Ramos (cell line): ENCODE measurements around the gene OR10A6.

Experiments
- in situ Hi-C: fragments of 300-500 bp; cut with MboI; formaldehyde crosslinking; loops from one replicate; pipeline ENCODE4 v1.14.3; 2022; ENCODE audit warnings: low sequenced_read_pairs; ENCODE audit not compliant: unreplicated experiment

OR10A6 gene, protein sequence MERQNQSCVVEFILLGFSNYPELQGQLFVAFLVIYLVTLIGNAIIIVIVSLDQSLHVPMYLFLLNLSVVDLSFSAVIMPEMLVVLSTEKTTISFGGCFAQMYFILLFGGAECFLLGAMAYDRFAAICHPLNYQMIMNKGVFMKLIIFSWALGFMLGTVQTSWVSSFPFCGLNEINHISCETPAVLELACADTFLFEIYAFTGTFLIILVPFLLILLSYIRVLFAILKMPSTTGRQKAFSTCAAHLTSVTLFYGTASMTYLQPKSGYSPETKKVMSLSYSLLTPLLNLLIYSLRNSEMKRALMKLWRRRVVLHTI

GRCh38 chr11:7931168-7931567, at the start of gene OR10A6:
Gene OR10A6, minus strand, starts transcription at chr11:7931268. Its CDS starts 2,606 bp downstream, at chr11:7928662.
- in situ Hi-C loops = no loop called here

DNA sequence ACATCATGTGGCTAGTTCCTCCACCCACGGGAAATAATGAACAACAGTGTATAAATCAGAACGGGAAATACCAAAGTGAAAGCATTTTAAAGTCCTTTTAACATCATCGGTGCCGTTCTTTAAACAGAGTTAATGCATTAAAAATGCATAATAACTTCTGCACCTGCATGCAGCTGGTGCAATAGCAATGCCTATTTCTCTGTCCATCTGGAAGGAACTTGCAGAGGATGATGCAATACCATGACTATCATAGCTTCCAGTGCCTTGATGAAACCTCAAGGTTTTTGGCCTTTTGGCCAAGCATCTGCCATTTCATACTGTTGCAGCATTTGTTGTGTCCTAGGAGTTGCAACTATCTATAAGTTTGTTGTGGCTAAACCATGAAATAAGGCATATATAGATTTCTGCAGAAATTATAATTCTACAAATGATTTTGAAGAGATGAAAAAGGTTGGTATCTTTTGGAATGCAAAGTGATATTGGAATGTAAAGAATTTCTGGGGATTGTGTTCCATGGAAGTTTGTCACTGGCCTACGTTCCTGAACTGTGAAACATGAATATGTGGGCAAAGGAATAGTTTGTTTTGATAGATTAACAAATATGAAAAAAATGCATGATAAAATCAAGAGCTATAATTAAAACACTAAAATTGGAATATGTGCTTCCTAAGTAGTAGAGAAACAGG, 46.3 kb upstream of the OR10A6 start:
- in situ Hi-C loops = no loop called here

DNA sequence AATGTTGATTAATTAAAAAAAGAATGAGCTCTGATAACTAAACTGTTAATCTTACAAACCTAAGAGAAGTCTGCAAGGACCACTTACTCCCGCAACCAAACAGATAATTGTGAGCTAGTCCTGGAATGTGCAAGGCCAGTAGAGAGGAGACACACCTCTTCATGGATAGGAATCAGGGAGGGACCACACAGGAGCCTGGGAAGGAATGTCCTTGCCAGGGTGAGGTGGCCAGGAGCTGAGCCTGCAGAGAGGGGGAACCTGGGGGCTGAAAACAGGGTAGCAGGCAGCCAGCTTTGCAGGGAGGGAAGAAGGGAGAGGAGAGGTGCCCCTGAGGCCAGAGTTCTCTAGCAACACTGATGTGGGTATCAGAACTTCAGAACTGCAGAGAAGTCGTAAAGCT, 43.6 kb upstream of the OR10A6 start:
- in situ Hi-C loops = no loop called here

GRCh38 chr11:7973011-7973410, 41.9 kb upstream of the OR10A6 start:
- in situ Hi-C loops = no loop called here

DNA sequence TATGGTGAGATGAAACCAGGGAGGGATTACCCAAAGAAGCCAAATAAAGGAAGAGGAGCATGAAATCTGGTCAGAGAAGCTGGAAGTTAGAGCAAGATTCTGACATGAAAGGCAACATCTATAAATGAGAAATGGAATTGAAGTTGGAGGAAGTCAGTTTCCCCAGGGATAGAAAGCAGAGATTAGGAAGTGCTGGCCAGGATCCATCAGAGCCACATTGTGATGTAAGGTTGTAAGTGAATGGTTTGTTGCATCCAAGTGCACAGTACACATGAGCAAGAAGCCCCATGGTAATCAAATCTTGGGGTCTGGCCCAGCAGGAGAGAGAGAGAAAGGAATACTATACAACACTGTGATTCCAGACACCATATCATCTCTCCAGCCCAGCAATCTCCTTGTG, 40.8 kb upstream of the OR10A6 start:
- in situ Hi-C loops = no loop called here

DNA sequence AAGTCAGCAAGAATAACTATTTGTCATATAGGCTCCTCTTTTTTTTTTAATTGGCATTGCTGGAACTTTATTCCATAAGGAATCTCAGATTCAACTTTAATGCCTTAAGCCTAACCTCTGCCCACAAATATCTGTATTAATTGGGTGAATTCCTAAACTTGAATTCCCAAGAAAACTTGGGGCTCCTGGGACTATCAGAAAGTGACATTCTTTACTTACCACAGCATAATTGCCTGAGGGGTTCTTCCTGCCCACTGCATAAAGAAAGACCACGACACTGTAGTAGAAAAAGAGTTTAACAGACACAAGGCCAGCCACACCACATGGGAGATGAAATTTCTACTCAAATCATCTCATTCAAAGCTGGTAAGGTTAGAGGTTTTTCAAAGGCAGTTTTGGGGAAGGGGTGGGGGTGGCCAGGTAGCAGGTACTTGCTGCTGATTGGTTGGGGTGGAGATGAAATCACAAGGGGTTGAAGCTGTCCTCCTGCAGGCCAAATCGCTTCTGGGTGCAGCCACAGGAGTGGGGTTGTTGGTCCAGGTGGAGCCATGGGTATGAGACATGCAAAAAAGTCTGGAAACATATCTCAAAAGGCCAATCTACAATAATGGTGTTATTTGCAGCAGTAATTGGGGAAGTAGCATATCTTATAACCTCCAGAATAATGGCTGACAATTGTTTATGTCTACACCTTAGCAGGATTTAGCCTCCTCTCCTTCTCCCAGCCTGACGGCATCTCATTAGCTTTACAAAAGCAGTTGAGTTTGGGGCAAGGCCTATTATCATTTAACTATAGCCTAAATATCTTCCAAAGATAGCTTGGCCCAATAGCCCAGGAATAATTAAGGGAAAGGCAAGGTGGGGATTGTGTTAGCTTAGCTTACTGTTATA, 38.9 kb upstream of the OR10A6 start:
- in situ Hi-C loops = no loop called here

DNA sequence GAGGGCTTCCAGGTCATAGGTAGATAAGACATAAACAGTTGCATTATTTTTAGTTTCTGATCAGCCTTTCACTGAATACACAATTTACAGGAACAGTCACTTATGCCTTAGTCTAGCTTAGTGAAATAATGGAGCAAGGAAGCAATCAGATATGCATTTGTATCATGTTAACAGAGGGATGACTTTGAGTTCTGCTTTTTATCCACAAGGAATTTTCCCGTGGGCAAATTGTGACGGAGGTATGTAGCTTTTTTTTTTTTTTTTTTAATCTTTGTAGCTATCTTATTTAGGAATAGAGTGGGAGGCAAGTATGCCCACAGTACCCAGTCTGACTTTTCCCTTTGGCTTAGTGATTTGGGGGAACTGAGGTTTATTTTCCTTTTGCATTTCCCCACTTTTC, 37.6 kb upstream of the OR10A6 start:
- in situ Hi-C loops = no loop called here

DNA sequence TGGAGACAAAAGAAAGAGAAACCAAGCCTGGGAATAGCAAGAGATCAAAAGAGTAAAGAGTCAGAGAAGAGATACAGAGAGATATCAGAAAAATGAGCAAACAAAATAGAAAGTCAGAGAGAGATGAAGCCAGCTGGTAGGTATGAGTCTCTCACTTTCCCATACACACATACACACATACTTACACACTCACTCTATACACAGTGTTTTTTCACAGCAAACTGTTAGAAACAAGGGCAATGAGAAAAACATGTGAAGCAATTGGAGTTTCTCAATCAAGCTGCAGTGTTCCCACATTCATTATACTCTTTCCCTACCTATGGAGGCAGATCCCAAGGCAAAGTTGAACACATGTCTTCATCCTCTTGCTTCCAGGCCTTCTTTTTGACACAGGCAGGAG, 36.8 kb upstream of the OR10A6 start:
- in situ Hi-C loops = no loop called here

GRCh38 chr11:7967097-7967496, 36.0 kb upstream of the OR10A6 start:
- in situ Hi-C loops = no loop called here

DNA sequence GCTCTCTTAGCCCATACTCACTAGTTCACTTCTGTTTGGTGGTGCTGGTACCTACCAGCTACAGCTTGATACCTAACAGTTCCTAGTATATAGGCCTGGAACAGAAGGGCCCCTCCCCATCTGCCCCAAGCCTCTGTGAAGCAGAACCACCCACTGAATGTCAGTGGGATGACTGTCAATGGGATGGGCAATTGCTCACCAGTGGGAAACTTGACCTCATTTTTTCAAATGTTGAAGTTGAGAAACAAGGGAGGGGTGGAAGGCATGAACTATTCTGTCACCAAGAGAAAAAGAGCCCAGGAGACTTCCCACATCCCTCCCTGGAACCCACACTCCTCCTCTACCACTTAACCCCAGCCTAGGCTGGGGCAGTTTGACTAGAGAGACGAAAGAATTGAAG, 34.3 kb upstream of the OR10A6 start, which contains the start of gene NLRP10:
Gene NLRP10, minus strand, starts transcription at position 62 of the 400 bp plus-strand sequence. CDS start 1,952 bp downstream, outside the sequence.
- in situ Hi-C loops = no loop called here

GRCh38 chr11:7964873-7965272, 33.8 kb upstream of the OR10A6 start:
- in situ Hi-C loops = no loop called here

DNA sequence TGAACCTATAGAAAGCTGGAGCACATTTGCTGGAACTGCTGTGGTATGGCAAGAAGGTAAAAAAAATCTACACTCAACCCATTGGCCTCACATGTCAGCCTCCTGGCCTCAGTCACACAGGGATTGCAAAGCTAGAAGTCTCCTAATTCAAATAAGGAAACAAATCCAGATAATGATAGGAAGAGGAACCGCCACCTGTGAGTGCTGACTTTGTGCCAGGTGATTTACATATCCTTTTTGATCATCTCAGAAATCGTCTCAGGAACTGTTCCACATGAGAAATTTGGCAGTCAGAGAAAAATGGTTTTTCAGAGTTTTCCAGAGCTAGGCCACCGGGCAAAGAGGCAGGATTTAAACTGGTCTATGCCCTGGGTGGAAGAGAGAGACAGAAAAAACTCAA, 33.2 kb upstream of the OR10A6 start:
- in situ Hi-C loops = no loop called here

DNA sequence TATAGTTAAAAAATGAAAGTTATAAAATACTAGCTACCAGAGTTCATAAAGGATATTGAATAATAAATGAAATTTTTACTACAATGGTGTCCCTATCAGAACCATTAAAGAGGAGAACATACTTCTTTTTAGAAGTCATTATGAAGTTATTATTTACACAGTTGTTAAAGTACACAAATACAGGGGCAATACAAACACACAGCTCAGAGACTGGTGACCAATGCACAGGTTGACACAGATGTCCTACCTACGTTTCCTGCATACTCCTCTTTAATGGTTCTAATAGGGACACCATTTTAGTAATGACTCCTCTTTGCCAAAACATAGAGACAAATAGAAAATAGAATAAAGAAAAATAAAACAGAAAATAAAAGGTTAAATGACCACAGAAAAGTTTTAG, 24.1 kb upstream of the OR10A6 start:
- in situ Hi-C loops = no loop called here

DNA sequence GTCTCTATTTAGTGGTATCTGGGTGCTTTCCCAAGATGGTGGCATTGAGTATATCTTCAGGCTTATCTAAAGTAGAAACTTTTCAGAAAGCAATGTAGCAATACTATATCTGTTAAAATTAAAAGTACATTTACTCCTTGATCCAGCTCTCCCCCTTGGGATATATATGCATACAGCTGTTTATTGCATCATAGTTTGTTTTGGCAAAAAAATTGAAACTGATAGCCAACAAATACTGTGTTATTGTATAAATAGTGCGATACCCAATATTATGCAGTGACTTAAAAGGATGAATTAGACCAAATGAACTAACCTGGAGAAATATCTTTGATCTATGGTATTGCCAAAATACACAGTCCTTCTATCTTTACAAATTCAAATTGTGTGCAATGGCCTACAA, 18.9 kb upstream of the OR10A6 start:
- in situ Hi-C loops = no loop called here

GRCh38 chr11:7944123-7944522, 13.1 kb upstream of the OR10A6 start:
- in situ Hi-C loops = no loop called here

DNA sequence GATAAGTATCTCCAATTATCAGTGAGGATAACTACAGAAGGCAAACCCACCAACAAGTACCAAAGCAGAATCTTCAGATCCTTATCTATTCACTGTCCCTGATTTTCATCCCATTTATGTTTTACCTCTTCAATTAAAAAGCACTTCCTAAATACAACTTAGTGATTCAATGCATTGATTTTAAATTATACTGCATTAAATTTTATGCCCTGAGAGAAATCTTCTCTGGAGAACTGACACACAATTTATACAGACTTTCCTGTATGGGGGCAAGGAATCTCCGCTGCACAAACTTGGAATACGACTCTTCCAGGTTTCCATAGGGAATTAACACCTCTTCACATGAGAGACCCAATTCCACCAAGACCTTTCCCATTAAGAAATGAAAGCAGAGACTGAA, 10.5 kb upstream of the OR10A6 start, which contains the start of gene OR10A3:
Gene OR10A3, minus strand, starts transcription at position 101 of the 400 bp plus-strand sequence. CDS start 2,188 bp downstream, outside the sequence.
- in situ Hi-C loops = no loop called here

GRCh38 chr11:7941146-7941545, 10.1 kb upstream of the OR10A6 start:
- in situ Hi-C loops = no loop called here

DNA sequence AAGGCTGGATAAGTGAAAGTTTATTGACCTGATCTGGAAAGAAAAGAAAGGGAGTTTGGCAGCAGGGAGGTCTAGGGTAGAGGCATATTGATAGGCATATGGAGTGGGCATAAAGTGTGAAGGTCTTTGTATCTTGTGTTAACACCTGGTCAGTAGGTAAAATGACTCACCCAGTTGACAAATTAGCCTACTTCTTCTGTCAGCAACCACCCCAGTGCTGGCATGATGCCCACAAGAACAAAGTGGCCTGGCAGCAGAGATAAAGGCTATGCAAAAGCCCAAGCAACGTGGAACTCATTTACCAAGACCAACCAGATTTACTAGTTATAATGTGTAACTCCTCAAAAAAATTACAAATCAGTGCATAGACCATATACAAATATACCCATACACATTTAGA, 5.5 kb upstream of the OR10A6 start:
- in situ Hi-C loops = no loop called here

GRCh38 chr11:7927635-7928034, 3.4 kb downstream of the OR10A6 start:
- in situ Hi-C loops = no loop called here

DNA sequence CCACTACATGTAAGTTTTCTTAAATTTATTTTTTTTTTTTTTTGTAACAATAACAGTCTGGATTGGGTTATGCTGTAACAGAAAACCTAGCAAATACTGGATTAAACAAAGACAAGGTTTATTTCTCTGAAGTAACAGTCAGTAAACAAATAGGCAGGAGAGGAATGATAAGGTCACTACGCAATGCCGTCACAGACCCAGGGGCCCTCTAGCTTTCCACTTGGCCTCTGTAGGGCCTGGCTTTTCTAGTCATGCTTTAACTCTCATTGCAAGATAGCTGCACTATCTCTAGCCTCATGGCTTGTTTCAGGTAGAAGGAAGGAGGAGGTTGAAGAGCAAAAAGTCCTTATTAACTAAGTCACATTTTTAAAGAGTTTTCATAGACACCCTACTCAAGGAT, 6.5 kb downstream of the OR10A6 start:
- in situ Hi-C loops = no loop called here

GRCh38 chr11:7918141-7918540, 12.9 kb downstream of the OR10A6 start:
- in situ Hi-C loops = no loop called here
